ENCODE data around the gene ALK.

The ALK gene

GRCh38 chr2:29567906-29568520 is 353.4 kb downstream of the ALK start:
- DNase-seq, result no peak

GRCh38 chr2:29563697-29564096 is 357.7 kb downstream of the ALK start:
- DNase-seq, result no peak

GRCh38 chr2:29562896-29563295 is 358.5 kb downstream of the ALK start:
- no peak for DNase-seq

GRCh38 chr2:29562319-29562718 is 359.1 kb downstream of the ALK start:
- no peak for DNase-seq

GRCh38 chr2:29561628-29562027 is 359.8 kb downstream of the ALK start:
- no peak for DNase-seq

- peak; percentile 30 to 41 for DNase-seq
These were observed 360.2 kb downstream of the ALK start for GRCh38 chr2:29561181-29561580.

- DNase-seq, result no peak
These were observed 360.8 kb downstream of the ALK start for GRCh38 chr2:29560566-29560965.

GRCh38 chr2:29560030-29560429 is 361.4 kb downstream of the ALK start:
- DNase-seq, result no peak

GRCh38 chr2:29559578-29559977 is 361.8 kb downstream of the ALK start:
- DNase-seq, result no peak

GRCh38 chr2:29558097-29558496 is 363.3 kb downstream of the ALK start:
- no peak for DNase-seq

GRCh38 chr2:29557268-29557667 is 364.1 kb downstream of the ALK start:
- DNase-seq, result no peak

- DNase-seq, result no peak
These were observed 372.4 kb downstream of the ALK start for GRCh38 chr2:29549069-29549380.

GRCh38 chr2:29544917-29545316 is 376.5 kb downstream of the ALK start:
- no peak for DNase-seq

- DNase-seq, result no peak
These were observed 377.4 kb downstream of the ALK start for GRCh38 chr2:29544031-29544430.

GRCh38 chr2:29535188-29535587 is 386.2 kb downstream of the ALK start:
- DNase-seq, result no peak

- DNase-seq, result peak in 1 of 2 donors; percentile 56
These were observed 388.9 kb downstream of the ALK start for GRCh38 chr2:29532436-29532835.

GRCh38 chr2:29531626-29532025 is 389.8 kb downstream of the ALK start:
- DNase-seq, result no peak

- no peak for DNase-seq
These were observed 391.1 kb downstream of the ALK start for GRCh38 chr2:29530281-29530680.

GRCh38 chr2:29528891-29529520 is 392.4 kb downstream of the ALK start:
- peak; percentile 27 to 83 for DNase-seq

- no peak for DNase-seq
These were observed 393.0 kb downstream of the ALK start for GRCh38 chr2:29528371-29528770.

- DNase-seq, result no peak
These were observed 393.4 kb downstream of the ALK start for GRCh38 chr2:29527947-29528346.

GRCh38 chr2:29526587-29527586 is 394.5 kb downstream of the ALK start:
- DNase-seq, result no peak

- no peak for DNase-seq
These were observed 395.5 kb downstream of the ALK start for GRCh38 chr2:29525921-29526320.

- DNase-seq, result no peak
These were observed 396.7 kb downstream of the ALK start for GRCh38 chr2:29524652-29525051.

Data from inflammatory macrophage treated with lipopolysaccharide for 1 hour (primary cell).